ENCODE measurements around the gene KIF20B.

KIF20B gene

DNA sequence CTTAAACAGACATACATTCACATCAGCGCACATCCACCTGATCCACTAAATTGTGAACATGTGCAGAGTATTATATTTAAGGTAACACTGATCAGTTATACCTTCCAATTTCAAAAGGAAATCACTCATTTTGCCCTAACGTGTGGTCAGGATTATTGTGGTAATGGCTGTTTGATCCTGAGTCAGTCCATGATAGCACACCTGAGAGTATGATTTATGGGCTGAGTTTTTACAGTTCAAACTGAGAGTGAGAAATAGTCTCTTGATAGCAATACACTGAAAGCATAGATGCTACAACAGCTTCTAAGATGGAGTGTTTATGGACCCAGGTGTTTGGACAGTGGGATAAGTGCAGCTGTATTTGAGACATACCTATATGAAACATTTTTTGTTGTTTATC lies 96.7 kb downstream of the KIF20B start:
- TF ChIP-seq, protein P1, sequence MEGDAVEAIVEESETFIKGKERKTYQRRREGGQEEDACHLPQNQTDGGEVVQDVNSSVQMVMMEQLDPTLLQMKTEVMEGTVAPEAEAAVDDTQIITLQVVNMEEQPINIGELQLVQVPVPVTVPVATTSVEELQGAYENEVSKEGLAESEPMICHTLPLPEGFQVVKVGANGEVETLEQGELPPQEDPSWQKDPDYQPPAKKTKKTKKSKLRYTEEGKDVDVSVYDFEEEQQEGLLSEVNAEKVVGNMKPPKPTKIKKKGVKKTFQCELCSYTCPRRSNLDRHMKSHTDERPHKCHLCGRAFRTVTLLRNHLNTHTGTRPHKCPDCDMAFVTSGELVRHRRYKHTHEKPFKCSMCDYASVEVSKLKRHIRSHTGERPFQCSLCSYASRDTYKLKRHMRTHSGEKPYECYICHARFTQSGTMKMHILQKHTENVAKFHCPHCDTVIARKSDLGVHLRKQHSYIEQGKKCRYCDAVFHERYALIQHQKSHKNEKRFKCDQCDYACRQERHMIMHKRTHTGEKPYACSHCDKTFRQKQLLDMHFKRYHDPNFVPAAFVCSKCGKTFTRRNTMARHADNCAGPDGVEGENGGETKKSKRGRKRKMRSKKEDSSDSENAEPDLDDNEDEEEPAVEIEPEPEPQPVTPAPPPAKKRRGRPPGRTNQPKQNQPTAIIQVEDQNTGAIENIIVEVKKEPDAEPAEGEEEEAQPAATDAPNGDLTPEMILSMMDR (IDR thresholded peaks at IDR 0.05; ENCODE audit: low read depth, low read length) = no peak
- H3K4me3 ChIP-seq (replicated peaks in 1 of 2; ENCODE audit: low read depth in 2 of 2, low read length in 2 of 2) = no peak overlapping the region
- no peak for DNase-seq (ENCODE audit: low read depth in 2 of 2)

DNA sequence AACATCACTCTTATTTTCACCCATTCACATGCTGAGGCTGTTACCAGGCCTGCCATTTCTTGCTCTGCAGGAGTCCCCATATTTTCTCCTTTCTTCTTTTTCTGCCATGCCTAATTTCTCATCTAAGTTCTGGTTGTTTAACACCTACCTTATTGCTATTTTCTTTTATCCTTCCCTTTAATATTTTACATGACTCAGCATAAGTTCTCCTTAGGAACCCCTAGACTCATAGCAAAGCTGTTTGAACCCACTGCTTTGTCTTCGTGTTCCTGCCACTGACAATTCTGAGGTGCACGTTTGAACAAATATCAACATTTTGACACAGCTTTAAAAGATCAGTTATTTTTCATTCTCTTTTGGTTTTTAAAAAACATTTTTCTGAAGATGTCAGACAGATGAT lies 98.2 kb downstream of the KIF20B start:
- no peak for DNase-seq (ENCODE audit: low read depth in 2 of 2)
- H3K4me3 ChIP-seq (replicated peaks in 1 of 2; ENCODE audit: low read depth in 2 of 2, low read length in 2 of 2) = no peak overlapping the region
- TF ChIP-seq, protein P1 (IDR thresholded peaks at IDR 0.05; ENCODE audit: low read depth, low read length) = no peak

DNA sequence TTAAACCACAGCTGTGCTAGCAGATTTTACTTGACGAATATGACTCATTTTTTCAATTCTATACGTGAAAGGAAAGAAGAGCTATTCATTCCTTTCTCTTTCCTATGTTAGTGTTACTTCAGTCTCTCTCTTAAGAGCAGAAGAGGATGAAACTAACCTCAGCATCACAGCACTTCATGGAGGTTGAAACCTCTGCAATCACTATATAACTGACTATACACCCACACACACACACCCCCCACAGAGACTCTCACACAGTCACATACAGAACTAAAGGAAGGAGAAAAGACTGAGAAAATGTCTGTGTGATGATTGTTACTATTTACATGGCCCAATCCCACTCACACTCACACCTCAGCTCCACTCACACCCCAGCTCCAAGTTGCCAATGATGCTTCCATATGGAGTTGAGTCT lies 104.2 kb downstream of the KIF20B start:
- TF ChIP-seq, protein P1 (IDR thresholded peaks at IDR 0.05; ENCODE audit: low read depth, low read length) = no peak
- DNase-seq (ENCODE audit: low read depth in 2 of 2) = no peak
- no peak overlapping the region for H3K4me3 ChIP-seq (replicated peaks in 1 of 2; ENCODE audit: low read depth in 2 of 2, low read length in 2 of 2)

DNA sequence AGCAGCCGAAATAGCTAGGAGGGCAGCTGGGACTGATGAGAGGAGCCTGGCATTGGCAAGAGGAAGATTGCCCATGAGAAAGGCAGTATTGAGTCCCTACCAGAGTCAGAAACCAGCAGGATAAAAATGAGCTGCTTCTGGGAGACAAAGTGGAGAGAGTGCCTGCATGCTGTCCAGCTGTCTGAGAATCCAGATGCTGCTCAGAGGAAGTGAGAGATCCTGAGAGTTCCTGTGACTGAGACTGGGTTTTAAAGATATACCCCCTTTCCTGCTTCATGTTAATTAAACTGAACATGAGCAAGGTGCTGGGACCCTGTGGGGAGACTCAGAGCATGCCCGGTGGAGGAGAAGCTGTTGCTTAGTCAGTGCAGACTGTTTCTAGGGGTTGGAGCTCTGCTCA lies 107.5 kb downstream of the KIF20B start:
- no peak overlapping the region for H3K4me3 ChIP-seq (replicated peaks in 1 of 2; ENCODE audit: low read depth in 2 of 2, low read length in 2 of 2)
- TF ChIP-seq, protein P1 (IDR thresholded peaks at IDR 0.05; ENCODE audit: low read depth, low read length) = no peak
- DNase-seq (ENCODE audit: low read depth in 2 of 2) = no peak

DNA sequence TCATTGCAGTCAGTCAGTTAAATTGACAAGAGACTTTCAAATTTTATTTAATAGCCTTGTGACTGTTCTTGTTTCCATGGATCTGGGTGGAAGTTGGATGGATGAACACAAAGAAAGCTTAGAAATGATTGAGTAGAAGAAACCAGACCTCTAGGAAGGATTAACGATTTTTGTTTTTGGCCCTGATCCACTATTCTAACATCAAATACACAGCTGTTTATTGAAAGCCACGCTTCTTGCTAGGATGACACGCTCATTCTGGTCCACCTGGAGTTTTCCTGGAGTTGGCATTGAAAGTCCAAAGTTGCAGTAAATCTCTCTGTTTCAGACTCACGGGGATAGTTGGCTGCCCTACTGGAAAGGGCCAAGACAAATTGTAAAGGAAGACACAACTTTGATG lies 108.4 kb downstream of the KIF20B start:
- TF ChIP-seq, protein P1 (IDR thresholded peaks at IDR 0.05; ENCODE audit: low read depth, low read length) = no peak
- no peak overlapping the region for H3K4me3 ChIP-seq (replicated peaks in 1 of 2; ENCODE audit: low read depth in 2 of 2, low read length in 2 of 2)
- no peak for DNase-seq (ENCODE audit: low read depth in 2 of 2)

DNA sequence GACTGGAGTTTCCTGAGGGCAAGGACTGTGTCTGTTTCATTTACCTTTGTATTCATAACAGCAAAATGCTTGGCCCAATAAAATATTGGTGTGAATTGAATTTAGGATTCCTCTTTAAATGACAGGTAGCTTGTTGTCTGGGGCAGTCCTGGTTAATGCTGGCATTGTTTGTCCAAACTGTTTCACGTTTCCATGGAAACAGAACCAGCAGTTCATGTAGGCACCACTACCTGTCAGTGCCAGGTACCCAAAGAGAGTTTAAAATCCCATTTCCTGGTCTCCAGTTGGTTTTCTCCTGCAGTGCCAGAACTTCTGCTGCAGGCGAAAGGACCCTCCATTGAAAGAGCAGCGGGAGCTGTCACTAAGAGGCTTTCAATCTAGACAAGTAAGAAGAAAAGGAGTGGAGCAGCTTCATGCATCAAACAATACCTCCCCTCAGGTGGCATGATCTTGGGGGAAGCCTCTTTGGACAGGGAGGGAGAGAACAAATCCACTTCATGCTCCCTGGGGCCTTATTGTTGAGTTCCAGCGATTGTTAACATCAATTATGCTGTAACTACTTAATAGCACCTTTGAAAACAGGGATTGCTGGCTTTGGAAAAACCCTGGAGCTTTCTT lies 109.6 kb downstream of the KIF20B start:
- no peak for DNase-seq (ENCODE audit: low read depth in 2 of 2)
- H3K4me3 ChIP-seq (replicated peaks in 1 of 2; ENCODE audit: low read depth in 2 of 2, low read length in 2 of 2) = no peak overlapping the region
- TF ChIP-seq, protein P1 (IDR thresholded peaks at IDR 0.05; ENCODE audit: low read depth, low read length) = no peak

DNA sequence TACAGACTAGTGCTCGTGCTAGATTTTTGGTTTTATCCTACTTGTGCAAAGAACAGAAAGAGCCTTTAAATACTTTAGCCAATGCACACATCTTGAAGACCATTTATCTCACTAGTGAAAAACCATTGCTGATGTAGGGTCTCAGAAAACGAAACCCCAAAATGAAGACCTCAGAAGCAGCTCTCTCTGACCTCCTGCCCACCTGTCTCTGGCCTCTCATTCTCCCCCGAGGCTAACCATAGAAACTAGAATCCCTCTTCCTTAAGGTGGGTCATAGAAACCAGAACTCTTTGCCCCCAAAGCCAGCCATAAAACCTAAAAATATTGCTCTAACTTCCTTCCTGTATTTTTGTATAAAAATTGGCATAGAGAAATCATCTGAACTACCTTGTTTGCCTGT lies 112.2 kb downstream of the KIF20B start:
- H3K4me3 ChIP-seq (replicated peaks in 1 of 2; ENCODE audit: low read depth in 2 of 2, low read length in 2 of 2) = no peak overlapping the region
- TF ChIP-seq, protein P1 (IDR thresholded peaks at IDR 0.05; ENCODE audit: low read depth, low read length) = no peak
- DNase-seq (ENCODE audit: low read depth in 2 of 2) = no peak
